Stimulated activated CD4-positive, alpha-beta T cell treated with anti-CD3 and anti-CD28 coated beads, Interleukin-15, amount 100 ng/mL, for 24 hours (primary cell): ENCODE data around the gene ADCYAP1R1.

Experiments used
- DNase-seq: peaks from one replicate; pipeline ENCODE4 v3.0.0-alpha.2; 2020

ADCYAP1R1 gene

DNA sequence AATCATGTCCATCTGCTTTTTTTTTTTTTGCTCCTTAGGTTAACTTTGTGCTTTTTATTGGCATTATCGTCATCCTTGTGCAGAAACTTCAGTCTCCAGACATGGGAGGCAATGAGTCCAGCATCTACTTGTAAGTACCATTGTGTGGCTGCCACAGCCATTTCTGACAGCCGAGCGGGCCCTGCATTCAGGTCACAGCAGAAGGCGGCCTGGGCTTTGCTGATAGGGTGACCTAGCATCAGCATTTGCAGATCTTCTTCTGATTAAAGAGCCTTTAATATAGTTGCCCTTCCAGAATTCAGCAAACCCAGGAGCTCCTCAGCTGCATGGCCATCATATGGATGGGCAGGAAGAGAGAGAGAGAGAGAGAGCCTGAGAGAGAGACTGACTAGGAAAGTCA lies 40.5 kb downstream of the ADCYAP1R1 start:
- no peak for DNase-seq

DNA sequence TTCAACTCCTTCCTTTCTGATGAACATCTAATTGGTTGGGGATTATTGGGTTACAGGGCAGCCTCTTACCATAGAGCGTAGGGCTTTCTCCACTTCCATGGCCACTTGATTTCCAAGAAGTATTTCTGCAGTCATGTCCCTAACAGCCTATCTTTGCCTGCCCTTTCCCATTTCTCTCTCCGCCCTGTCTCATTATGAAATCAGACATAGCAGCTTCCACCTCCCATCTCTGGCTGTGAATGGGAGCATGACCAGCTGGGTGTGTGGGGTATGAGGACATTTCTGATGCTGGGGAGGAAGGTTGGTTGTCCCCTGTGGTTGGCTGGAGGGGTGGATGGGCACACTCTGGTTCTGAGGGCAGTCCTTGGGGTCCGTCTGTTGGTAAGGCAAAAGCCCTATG lies 41.2 kb downstream of the ADCYAP1R1 start:
- DNase-seq, result no peak

DNA sequence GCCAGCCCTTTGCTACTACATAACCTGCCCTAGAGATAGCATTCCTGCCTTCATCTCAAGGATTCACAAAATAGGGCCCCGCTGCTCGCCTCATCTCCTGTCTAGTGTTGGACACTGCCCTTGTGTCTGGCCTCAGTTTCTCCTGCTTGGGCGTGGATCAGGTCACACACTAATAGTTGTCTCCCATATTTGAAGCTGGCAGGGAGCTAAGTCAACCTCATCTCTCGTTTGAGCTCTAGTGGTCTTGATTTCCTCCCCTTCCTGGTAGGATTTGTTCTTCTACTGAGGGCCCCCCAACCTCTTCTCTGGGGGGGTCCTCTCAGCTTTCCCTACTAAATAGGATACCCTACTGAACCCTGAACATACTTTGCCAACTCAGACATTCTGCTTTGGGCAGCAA lies 42.2 kb downstream of the ADCYAP1R1 start:
- no peak for DNase-seq

DNA sequence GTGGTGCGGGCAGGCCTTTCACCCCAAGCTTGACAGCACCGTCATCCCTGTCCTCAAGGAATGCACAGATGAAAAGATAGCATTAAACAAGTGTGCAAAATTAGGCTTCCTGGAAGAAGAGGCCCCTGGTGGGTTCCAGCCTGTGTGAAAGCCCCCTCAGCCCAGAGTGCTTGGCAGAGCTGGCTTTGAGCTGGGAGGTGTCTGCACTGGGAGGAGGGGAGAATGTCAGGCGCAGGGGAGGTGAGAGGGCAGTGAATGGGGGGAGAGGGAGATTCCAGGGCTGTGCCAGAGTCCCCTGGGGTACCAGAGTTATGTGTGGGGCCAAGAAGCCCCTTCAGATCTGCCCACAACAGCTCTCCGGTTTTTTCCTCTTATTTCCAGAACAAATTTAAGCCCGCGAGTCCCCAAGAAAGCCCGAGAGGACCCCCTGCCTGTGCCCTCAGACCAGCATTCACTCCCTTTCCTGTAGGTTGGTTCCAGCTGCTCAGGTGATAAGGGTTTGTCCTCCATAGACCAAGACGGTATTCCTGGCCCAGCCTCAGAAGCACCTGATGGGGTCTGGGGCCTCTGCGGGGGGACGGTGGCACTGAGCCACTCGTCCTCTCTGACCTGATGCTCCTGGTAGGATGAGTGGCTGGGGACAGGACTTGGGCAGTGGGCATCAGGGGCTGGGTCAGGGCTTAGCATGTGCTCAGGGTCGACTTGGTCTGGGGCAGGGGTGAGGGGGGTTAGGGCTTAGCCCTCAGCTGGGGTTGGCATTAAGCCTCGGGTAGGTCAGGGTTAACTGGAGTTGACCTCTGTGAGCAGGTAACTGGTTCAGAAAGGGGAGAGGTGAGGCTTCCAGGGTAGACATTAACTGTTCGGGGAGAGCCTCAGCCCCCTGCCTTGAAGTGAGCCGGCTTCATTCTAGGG lies 43.4 kb downstream of the ADCYAP1R1 start:
- DNase-seq, result no peak

DNA sequence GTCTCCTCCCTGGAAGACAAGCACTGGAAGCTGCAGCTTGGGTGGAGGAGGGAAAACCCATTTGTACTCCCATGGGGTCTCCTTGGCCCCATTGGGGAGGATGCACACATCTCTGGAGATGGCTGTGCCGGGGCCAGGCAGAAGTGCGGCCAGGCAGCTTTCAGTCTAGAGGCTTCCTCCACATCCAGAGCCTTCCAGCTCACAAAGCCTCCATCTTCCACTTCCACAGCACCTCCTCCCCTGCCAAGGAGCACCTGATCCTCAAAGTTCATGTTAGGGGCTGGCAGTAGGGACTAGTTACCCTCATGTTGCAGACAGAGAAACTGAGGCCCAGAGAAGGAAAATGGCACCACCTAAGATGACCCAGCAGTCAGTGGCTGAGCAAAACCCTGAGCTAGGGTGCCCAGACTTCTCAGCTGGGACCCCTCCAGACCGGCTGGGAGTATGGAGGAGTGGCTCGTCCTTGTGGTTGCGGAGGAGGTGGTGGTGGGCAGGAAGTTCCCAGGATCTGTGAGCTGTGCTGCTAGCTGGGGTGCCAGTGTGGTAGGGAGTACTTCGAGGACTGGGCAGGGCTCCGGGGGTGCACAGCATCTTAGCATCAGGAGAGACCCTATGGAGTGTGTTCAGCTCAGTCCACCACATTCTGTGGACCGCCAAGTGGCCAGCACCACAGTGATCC lies 44.2 kb downstream of the ADCYAP1R1 start:
- DNase-seq, result no peak

DNA sequence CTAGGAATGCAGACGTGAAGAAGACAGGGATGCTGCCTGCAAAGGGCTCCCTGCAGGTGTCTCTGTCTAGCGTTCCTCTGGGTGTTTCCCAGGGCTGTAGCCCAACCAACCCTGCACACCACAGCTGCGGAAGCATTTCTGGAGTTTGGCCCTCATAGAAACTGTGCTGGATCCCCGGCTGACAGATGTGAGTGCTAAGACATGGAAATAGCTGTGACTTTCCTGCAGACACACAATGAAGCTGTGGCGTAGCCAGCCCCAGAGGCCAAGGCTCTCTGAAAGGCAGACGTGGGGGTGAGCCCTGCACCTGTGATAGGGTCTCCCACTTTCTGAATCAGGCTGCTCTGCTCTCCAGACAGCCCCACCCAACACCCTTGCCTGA lies 44.8 kb downstream of the ADCYAP1R1 start:
- DNase-seq, result no peak

DNA sequence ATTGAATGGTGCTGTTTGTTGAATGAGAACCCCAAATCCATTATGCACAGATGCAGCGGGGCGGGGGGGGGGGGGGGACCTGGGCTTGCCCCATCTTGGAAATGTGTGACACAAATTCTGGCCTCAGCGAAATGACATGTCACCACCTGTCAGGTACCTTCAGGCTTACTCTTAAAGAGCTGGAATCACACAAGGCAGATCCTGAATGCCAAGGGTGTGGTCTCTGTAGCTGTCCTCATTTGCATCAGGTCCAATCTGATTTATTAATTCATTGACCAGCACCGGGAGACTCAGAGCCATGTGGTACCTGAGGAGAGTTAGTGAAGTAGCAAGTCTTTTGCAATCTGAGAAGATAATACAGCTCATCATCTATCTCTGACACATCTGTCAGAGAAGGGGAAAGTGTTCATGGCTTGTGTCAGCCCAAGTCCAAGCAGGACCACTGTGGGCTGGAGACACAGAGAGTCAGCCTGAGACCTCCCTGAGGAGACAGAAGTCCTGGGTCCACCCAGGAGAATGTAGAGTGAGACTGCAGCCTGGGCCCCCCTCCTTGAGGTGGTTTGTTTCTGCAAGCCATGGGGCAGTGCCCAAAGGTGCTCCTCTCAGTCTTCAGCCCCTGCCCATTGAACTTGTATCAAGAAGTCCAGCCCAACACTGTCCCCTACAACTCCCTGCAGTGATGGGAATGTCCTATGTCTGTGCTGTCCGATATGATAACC lies 46.7 kb downstream of the ADCYAP1R1 start:
- no peak for DNase-seq

DNA sequence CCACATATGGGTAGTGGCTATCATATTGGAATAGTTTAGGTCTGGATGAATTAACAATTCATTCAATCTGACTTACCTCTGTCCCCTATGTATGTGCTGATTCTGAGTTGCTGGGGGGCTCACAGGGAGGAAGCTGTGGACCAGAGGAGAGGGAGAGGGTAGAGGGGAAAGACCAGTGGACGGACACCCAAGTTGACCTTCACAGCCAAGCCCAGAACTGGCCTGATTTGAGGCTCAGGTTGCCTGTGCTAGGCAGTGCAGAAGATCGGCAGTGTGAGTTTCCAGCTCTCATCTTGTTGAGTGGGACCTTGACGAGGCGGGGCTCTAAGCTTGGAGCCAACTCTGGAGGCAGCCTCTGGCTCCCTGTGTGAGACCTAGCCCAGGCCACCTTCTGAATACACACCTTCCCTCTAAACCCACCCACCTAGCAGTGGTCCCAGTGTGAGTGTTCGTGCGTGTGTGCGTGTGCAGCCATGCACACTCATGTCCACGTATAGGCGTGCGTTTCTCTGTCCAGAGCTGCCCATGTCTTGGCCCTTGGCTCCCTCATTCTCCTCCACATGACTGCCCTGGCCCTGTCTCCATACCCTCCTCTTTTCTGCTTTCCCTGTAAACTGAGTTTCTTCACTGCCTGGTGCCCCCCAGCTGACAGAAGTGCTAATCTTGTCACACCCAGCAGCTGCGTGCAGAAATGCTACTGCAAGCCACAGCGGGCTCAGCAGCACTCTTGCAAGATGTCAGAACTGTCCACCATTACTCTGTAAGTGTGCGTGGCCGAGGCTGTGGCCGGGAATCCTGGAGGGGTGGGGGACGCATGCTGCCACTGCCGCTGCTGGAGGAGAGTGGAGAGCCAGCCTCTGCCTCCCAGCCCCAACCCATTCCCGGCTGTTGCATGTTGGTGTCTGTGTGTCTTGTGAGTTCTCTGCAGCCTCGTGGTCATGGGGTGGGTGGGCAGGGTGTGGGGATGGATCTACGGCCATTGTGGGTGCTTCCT lies 47.6 kb downstream of the ADCYAP1R1 start:
- DNase-seq, result no peak

DNA sequence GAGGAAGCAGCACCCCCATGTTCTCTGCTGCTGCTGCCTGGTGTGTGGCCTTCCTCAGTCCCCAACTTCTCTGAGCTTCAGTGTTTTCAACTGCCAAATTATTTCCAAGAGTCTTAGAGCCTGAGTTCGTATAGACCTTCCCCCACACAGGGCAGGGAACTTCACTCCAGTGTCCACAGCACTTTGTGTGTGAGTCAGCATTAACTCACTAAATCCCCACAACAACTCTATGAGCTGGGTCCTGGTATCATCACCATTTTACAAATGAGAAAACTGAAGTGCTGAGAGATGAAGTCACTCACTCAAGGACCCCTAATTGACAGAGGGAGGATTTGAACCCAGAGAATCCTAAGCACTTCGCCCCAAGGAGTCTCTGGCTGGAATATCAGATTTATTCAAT lies 48.3 kb downstream of the ADCYAP1R1 start:
- no peak for DNase-seq

DNA sequence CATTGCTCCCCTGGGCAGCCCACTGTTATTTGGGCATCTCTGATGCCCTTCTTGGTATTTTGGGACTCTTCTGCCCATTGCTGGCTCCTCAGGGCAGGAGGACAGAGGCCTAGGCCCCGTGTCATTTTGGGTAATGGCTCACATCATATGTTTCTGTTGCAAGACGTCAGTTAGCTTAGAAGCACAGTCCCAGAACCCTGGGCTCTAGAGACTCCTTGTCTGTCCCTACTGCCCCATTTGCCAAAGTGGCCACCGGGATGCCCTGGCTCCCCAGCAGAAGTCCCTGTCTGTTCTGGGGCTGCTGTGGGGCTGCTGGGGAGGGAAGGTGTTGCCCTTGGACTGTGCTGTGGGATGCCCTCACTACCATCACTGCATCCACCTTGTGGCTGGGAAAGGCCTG lies 48.8 kb downstream of the ADCYAP1R1 start:
- no peak for DNase-seq

DNA sequence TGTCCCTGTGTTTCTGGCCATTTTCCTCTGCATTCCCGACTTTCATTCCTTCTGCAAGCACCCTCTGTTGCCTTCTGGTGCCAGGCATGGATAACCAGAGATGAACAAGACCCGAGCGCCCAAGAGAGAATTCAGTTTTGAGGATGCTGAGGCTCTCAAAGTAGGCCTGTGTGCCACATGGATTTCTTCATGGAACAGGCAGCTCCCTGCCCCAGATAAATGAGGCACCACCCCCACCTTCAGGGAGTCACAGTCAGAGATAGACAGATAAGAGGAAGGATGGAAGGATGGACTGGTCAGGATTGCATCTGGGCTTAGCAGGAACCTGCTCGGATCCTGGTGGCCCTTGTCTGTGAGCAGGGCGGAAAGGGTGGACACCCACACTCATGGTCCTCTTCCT lies 49.4 kb downstream of the ADCYAP1R1 start:
- DNase-seq, result no peak

DNA sequence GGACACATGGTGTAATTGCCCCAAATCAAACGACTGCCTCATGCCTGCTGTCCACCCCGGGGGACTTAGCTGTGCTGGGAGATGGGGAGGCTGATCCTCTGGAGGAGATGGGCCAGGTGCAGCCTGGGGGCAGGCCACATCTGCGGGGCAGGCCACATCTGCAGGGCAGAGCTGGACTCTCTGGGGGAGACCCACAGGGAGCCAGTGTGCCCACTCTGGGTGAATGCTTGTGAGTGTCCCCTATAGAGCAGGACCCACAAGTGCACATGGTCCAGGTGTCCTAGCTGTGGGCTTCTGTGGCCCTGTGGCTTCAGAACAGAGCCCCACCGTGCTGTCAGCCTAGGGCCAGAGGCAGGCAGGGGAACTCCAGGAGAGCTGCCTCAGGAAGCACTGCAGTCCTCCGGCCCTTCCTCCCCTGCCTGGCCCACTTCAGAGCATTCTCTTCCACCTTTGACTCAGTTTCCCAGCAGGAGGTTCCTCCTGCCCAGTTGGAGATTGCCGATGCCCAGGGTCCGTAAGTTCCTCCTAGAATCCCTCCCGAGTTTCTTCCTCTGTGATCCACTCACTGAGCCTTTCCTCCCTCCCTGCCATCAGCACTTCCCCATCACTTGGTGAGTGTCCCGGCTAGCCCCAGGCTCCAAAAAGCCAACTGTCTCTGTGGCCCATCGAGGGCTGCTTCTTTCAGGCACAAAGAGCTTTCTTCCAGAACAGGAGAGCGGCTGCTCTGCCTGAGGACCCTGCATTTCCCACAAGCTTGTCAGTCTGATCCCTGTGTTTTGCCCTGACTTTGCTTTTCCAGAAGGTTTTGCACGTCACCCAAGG lies 50.3 kb downstream of the ADCYAP1R1 start:
- DNase-seq, result no peak

DNA sequence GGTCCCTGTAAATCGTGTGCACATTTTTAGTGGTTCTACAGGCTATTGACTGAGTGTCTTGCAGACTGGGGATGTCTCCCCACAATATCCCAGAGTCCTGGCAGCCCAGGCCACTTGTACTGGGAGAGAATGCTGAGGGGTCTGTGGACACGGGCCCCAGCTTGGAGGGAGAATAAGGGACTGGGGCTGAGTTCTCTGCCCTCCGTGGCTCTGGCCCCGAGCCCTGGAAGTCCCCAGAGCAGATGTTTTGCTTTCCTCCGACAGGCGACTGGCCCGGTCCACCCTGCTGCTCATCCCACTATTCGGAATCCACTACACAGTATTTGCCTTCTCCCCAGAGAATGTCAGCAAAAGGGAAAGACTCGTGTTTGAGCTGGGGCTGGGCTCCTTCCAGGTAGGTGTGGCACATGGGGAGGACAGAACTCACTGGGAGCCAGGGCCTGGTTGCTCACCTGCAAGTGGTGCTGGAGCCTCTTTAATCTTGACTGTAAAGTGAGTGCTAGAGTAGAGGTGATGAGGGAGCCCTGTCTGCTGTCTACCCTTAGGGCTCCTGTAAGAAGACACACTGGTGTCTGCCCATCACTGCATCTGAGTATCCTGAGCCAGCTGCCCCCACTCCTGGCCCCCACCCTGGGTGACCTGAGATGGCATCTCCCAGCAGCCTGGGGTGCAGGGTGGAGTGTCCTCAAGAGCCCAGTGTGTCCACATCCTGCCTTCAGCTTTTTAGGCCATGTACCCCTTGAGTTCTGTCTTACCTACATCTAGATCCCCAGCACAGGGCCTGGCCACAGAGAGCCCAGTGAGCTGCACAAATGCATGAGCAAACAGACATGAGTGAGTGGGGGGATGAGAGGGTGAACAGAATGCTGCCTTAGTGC lies 51.1 kb downstream of the ADCYAP1R1 start:
- no peak for DNase-seq

DNA sequence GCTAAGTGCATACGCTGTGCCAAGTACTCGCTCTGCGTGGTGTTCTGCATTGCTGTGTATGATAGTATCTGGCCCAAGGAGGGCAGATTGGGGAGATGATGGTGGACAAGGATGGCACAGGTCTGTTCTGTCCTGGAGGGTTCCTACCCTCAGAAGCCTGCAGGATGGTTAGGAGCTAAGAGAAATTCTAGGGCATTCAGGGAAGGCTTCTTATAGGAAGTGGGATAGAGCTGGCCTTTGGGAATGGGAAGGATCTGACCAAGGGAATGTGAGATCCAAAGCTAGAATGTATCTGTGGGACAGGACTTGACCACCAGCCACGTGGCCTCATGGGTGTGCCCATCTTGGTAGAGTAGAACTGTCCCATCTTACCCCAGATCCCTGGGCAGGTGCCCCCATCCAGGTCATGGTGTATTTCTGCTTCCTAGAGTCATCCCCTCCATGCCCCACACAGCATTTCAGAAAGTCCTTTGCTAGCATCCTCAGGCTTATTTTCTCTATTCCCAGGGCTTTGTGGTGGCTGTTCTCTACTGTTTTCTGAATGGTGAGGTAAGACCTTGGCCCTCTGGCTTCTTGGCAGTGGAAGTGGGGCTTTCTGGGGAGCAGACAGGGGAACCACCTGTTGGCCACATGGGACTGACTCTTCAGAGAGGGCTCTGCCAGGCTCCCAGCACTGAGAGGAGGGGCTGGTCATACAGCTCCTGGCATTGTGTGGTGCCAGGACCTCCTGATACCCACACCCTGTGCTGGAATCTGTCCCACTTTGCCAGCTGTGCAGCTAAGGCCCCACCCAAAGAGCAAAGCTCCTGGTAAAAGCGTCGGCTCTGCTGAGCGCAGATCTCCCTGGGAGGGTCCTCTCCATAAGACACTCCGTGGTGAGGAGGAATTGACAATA lies 52.5 kb downstream of the ADCYAP1R1 start:
- no peak for DNase-seq

DNA sequence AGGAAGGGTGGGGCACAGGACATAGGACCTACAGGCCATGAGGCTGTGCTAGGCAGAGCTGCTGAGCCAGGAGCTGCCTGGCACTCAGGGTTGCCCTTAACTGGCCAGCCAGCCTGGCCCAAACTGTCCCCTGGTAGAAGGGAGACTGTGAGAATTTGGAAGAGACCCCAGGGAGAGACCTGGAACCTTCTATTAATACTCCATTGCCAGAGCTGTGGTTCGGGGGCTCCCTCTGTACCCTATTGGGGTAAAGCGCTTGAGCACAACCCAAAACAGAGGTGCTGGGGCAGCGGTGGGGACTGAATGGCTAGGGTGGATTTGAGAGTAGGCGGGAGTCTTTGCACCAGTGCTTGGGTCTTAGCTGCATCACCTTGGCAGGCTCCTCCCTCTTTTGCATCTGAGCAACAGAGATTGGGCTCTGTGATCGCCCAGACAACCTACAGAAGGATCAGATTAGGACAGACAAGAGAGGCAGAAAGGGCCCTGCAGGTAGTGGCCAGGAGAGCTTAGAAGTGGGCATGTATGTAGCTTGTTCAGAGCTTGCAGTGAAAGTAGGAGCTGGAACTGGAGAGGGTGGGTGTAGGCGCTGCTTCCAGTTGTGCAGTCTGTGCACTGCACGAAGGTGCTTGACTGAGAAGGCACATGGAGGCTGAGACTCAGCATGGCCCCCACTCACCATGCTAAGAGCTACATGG lies 53.3 kb downstream of the ADCYAP1R1 start:
- no peak for DNase-seq

DNA sequence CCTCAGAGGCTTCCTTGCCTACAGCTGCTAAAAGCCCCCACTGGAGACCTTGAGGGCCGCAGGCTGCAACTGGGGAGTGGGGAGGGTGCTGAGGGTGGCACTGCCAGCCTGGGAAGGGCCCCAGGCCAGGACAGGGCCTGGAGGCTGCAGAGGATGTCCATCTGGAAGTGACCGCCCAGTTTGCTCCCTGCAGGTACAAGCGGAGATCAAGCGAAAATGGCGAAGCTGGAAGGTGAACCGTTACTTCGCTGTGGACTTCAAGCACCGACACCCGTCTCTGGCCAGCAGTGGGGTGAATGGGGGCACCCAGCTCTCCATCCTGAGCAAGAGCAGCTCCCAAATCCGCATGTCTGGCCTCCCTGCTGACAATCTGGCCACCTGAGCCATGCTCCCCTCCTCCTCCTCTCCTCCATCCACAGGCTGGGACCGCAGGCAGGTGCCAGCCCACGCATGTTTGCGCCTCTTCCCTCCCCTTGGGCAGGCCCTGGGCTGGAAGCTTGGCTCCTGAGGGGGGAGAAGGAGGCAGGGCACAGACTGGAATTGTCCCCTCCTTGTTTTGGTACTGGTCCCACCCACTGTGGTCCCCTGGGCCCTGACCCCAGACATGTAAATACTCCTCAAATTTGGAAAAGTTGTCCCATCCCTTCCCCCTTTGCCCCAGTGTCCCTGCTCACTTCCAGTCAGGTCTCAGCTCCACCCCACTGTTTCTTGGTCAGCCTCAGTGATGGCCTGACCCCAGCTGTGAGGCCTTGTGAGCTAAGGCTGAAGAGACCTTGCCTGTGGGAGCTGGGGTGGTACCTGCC lies 54.4 kb downstream of the ADCYAP1R1 start:
- no peak for DNase-seq

DNA sequence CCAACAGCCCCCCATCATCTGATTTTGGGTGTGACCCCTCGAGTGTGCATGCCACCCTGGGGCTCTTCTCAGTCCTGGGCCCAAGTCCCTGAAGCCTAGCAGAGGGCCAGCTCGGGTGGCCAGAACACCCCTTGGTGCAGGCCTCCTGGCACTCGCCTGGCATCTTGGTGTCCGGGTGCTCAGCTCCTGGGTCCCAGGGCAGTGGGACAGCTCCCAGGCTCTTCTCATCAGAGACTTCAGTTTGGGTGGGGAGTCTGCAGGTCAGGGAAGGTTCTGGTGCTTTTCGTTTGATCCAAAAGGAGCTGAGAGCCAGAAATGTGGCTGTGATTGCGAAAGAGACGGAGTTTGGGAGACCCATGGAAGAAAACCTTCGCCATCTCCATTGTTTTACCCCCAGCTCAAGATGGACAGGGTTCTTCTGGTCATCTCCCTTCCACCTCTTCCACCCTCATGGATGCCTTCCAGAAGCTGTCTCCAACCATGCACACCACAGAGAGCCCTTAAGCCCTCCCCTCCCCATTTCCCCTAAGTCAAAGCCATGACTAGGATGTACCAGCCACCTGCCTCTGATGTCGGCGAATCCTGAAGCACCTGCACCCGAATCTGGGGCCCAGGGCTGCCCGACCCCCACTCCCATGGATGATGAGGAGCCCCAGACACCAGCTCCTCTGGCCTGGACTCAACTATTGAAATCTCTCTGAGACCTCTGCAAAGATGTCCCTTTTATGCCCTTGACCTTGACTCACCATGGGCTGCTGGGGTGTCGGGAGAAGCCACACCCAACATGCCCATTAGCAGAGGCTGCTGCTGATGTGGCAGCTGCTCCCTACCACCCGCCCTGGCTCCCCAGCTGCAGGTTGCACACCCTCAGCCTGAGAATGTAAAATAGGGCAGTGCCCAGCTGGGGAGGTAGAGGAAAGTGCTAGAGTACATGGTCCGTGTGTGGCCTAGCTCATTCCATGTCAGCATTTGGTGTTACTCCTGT lies 55.3 kb downstream of the ADCYAP1R1 start:
- DNase-seq, result no peak
